ENCODE data around the gene EHBP1L1. TPM values are rescaled to one million over a fixed set of nuclear protein-coding genes. Genes with fewer than 3 reads are reported as not detected.

The EHBP1L1 gene
- total RNA-seq, 2 experiments from 2014 or later, result 59.7 to 71.6 TPM

GRCh38 chr11:65634440-65634839 is 58.6 kb downstream of the EHBP1L1 start:
- Histone ChIP-seq H4K20me1 (ENCODE audit: insufficient read depth, low read length) (no peaks in the 10 kb centered on the region), H3K79me2 (ENCODE audit: insufficient read depth, low read depth, low read length) (no peaks in the 10 kb centered on the region), H3K9me2 (ENCODE audit: insufficient read depth, low read length) (no peaks in the 10 kb centered on the region), H3K27ac (ENCODE audit: low read depth, low read length, poor library complexity, severe bottlenecking) (no peak overlapping the region), H3K36me3 (ENCODE audit: insufficient read depth, low read length) (peaks cover 79% of the 10 kb centered on the region), H3K4me1 (ENCODE audit: insufficient read depth, low read length, poor library complexity, severe bottlenecking) (peaks cover 23% of the 10 kb centered on the region), H3K4me3 (ENCODE audit: low read depth, low read length, poor library complexity, severe bottlenecking) (no peak overlapping the region), H2AFZ (ENCODE audit: low read length) (no peak overlapping the region), H3K4me2 (ENCODE audit: low read length) (no peak overlapping the region), H3K9me3 (ENCODE audit: low read length) (no peaks in the 10 kb centered on the region)
- TF ChIP-seq EZH2phosphoT487 (IDR thresholded peaks at IDR 0.05; ENCODE audit: borderline replicate concordance, low read depth, low read length), result no peak
- TF ChIP-seq CTCF (conservative IDR thresholded peaks at IDR 0.05; ENCODE audit: low read length), result no peak
- intact Hi-C loops (cut with micrococcal nuclease; ENCODE audit: unreplicated experiment), result no loop called here
- DNase-seq (ENCODE audit: low spot score), result no peak
- CTCF ChIA-PET (ENCODE audit: unreplicated experiment), result no interaction called here
- POLR2A ChIA-PET, result no interaction called here
- no TSS peak for BruUV-seq (replicated peaks)

DNA sequence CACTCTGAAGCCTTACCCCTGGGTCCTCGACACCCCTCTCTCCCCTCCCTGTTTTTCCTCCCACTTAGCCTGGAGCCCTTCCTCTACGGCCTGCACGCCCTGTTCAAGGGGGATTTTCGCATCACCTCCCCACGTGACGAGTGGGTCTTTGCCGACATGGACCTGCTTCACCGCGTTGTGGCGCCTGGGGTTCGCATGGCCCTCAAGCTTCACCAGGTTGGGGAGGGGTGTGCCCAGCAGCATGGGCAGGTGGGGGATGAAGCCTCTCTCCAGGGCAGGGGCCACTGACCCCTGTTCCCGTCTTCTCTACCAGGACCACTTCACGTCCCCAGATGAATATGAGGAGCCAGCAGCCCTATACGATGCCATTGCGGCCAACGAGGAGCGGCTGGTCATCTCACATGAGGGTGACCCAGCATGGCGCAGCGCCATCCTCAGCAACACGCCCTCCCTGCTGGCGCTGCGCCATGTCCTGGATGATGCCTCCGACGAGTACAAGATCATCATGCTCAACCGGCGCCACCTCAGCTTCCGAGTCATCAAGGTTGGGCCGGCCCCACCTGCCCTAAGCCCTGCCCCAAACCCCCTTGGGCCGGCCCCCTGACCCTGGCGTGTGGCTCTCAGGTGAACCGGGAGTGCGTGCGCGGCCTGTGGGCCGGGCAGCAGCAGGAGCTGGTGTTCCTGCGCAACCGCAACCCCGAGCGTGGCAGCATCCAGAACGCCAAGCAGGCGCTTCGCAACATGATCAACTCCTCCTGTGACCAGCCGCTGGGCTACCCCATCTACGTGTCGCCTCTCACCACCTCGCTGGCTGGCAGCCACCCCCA is 59.3 kb downstream of the EHBP1L1 start:
- DNase-seq (ENCODE audit: low spot score), result no peak
- no peak overlapping the region for H3K27ac ChIP-seq (ENCODE audit: low read depth, low read length, poor library complexity, severe bottlenecking)
- intact Hi-C loops (cut with micrococcal nuclease; ENCODE audit: unreplicated experiment), result no loop called here
- TF ChIP-seq EZH2phosphoT487 (IDR thresholded peaks at IDR 0.05; ENCODE audit: borderline replicate concordance, low read depth, low read length) (no peak), CTCF (conservative IDR thresholded peaks at IDR 0.05; ENCODE audit: low read length) (no peak)
- ChIA-PET POLR2A (no interaction called here), CTCF (ENCODE audit: unreplicated experiment) (no interaction called here)
- H3K4me3 ChIP-seq (ENCODE audit: low read depth, low read length, poor library complexity, severe bottlenecking), result no peak overlapping the region
- H3K36me3 ChIP-seq (ENCODE audit: insufficient read depth, low read length), result peaks cover 73% of the 10 kb centered on the region
- H3K79me2 ChIP-seq (ENCODE audit: insufficient read depth, low read depth, low read length), result peaks cover 4% of the 10 kb centered on the region; the same call in 1 of the 2 replicates
- no TSS peak for BruUV-seq (replicated peaks)
- H3K9me3 ChIP-seq (ENCODE audit: low read length), result no peaks in the 10 kb centered on the region
- H3K9me2 ChIP-seq (ENCODE audit: insufficient read depth, low read length), result no peaks in the 10 kb centered on the region
- H3K4me1 ChIP-seq (ENCODE audit: insufficient read depth, low read length, poor library complexity, severe bottlenecking), result peaks cover 30% of the 10 kb centered on the region
- no peak overlapping the region for H3K4me2 ChIP-seq (ENCODE audit: low read length)
- H4K20me1 ChIP-seq (ENCODE audit: insufficient read depth, low read length), result no peaks in the 10 kb centered on the region
- no peak overlapping the region for H2AFZ ChIP-seq (ENCODE audit: low read length)

All from OCI-LY7 (cell line).